NB4 (cell line): Measurements from ENCODE around the gene GBP7.

ENCODE experiments used
- MYC ChIP-seq: IDR thresholded peaks from 2 replicates; pipeline ENCODE4 v1.6.1; 2011; ENCODE audit warnings: low read depth, low read length
- POLR2A ChIP-seq: IDR thresholded peaks from 2 replicates; pipeline ENCODE4 v1.6.1; 2011; ENCODE audit warnings: mild to moderate bottlenecking; ENCODE audit not compliant: insufficient read length; ENCODE audit errors: extremely low read depth
- TF ChIP-seq, protein P1 (sequence below): IDR thresholded peaks from one replicate; pipeline ENCODE4 v1.5.1; 2012; ENCODE audit warnings: low read depth, low read length
- TF ChIP-seq, protein P2 (sequence below): IDR thresholded peaks from 2 replicates; pipeline ENCODE4 v1.6.1; 2011; ENCODE audit warnings: low read depth, low read length

DNA sequence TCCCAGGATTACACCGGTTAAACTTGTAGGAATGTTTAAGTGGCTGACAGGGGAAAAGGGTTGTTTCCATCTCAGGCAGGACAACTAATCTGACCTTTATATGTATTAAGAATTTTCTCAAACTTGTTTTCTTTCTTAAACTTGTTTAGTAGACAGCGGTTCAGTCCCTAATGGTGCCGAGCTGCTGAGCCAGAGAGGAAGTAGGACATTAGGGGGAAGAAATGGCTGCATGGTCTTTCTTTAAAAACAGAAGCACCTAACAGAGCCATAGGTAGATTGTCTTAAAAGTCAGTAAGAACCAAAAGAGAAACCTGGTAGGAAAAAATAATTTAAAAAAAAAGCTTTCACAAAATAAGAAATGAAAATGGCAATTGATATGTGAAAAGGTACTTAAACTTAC, 19.7 kb upstream of the GBP7 start:
- TF ChIP-seq POLR2A (no peak), MYC (no peak)
- TF ChIP-seq, protein P1, sequence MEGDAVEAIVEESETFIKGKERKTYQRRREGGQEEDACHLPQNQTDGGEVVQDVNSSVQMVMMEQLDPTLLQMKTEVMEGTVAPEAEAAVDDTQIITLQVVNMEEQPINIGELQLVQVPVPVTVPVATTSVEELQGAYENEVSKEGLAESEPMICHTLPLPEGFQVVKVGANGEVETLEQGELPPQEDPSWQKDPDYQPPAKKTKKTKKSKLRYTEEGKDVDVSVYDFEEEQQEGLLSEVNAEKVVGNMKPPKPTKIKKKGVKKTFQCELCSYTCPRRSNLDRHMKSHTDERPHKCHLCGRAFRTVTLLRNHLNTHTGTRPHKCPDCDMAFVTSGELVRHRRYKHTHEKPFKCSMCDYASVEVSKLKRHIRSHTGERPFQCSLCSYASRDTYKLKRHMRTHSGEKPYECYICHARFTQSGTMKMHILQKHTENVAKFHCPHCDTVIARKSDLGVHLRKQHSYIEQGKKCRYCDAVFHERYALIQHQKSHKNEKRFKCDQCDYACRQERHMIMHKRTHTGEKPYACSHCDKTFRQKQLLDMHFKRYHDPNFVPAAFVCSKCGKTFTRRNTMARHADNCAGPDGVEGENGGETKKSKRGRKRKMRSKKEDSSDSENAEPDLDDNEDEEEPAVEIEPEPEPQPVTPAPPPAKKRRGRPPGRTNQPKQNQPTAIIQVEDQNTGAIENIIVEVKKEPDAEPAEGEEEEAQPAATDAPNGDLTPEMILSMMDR, result no peak
- TF ChIP-seq, protein P2, sequence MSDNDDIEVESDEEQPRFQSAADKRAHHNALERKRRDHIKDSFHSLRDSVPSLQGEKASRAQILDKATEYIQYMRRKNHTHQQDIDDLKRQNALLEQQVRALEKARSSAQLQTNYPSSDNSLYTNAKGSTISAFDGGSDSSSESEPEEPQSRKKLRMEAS, result no peak
